Stimulated activated CD8-positive, alpha-beta memory T cell treated with anti-CD3 and anti-CD28 coated beads, Interleukin-4, amount 100 ng/mL, for 48 hours (primary cell): ENCODE data around the gene P2RY2.

Source experiments
- DNase-seq: peaks from one replicate; pipeline ENCODE4 v3.0.0-alpha.2; 2020

Gene P2RY2

GRCh38 chr11:73248526-73249185 is 30.6 kb downstream of the P2RY2 start:
- DNase-seq: no peak

DNA sequence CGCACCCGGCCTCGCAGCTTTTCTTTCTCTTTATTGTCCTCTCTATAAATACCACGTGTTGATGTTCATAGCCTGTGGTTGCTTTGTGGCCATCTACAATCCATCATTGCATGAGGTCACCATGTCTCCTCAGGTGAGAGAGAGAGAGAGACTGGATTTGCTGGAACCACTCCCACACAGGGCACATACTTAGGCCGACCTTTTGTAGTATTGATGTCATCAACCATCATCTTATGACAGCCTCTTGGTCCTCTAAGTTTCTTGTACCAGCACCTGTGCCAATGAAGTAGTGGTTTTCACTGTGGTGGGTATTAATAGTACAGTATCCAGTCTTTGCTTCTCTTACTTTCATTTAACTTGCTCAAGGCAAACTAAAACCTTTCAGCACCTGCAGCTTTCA is 31.2 kb downstream of the P2RY2 start:
- no peak for DNase-seq

DNA sequence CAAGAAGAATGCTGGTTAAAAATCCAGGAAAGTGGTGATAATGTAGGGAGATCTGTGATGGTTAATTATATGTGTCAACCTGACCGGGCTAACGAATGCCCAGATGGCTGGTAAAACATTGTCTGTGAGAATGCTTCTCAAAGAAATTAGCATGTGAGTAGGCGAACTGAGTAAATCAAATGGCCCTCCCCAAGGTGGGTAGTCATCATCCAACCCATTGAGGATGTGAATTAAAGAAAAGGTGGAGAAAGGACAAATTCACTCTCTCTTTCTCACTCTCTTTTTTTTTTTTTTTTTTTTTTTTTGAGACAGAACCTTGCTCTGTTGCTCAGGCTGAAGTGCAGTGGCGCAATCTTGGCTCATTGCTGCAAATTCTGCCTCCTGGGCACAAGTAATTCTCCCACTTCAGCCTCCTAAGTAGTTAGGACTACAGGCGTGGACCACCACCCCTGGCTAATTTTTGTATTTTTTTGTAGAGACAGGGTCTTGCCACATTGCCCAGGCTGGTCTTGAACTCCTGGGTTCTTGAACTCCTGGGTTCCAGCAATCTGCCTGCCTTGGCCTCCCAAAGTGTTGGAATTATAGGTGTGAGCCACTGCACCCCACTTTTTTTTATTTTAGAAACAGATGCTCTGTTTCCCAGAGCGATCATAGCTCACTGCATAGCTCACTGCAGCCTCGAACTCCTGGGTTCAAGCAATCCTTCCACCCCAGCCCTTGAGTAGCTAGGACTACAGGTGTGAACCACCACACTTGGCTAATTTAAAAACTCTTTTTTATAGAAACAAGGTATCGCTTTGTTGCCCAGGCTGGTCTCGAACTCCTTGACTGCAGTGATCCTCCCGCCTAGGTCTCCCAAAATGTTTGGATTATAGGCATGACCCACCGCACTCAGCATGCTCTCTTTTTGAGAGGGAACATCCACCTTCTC is 32.0 kb downstream of the P2RY2 start:
- DNase-seq: no peak

- DNase-seq: no peak
Observed at GRCh38 chr11:73252577-73253191, 34.6 kb downstream of the P2RY2 start.

DNA sequence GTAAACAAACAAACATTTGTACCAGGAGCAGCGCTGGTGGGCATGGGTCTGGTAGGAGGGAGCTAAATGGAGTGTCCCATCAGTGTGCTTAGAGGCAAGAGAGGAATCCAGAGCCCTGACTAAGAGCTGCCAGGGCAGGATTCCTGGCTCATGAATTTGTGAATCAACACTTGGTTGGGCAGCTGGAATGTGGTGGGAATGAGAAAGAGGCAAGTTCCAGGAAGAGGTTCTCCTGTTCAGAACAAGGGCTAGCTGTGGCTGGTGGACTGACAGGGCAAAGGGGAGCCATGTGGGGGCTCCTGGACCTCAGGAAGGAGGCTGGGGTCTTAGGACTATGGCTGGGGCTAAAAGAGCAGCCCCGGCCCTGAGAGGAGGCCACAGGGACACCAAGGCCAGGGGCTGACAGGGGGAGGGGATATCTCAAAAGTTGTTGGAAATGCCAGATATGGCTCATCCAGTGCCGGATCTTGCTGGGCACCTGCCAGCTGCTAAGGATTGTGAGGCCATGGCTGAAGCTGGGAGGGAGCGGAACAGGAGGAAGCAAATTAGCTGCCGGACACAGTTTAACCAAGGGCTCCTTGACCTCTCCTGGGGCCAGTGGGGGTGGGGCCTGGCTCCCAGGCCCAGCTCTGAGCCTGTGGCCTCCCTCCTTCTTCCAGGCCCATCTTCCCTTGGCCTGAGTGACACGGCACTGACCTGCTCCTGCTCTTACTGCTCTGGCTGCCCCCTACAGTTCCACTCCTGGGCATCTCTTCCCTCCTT is 39.4 kb downstream of the P2RY2 start:
- no peak for DNase-seq

DNA sequence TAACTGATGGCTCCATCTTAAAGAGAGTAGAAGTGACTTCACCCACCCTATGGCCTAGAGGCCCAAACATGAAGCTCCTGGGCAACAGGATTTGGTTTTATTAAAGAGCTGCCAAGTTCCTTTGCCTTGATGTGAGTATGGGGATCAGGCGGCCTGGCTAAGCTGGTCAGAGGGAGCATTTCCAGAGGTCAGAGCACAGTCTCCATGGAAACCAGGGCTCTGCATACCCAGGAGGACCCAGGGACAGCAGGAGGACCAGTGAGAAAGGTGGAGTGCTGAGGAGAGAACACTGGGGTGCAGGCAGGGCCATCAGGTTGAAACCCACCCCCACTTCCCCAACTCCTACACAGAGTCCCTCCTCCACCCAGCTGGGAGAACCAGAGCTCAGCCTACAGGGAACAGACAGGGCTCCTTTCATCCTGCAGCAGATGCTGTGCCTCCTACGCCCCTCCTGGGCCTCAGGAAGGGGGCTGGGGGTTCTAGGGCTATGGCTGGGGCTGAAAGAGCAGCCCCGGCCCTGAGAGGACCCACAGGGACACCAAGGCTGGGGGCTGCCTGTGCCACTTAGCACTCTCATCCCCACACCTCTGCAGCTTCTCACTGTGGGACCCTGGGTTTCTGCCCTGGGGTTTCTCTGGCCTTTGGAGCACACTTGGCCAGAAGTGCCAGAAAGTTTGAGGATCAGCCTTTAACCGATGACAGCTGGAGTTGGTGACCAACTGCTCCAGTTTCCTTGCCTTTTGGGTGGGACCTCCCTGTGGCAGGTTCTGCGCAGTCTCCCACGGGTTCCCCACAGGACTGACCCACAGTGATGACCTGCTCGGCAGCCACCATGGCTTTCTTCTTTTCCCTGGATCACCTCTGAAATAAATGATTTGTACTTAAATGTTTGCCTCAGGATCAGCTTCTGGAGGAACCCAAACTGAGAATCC is 40.3 kb downstream of the P2RY2 start:
- no peak for DNase-seq

DNA sequence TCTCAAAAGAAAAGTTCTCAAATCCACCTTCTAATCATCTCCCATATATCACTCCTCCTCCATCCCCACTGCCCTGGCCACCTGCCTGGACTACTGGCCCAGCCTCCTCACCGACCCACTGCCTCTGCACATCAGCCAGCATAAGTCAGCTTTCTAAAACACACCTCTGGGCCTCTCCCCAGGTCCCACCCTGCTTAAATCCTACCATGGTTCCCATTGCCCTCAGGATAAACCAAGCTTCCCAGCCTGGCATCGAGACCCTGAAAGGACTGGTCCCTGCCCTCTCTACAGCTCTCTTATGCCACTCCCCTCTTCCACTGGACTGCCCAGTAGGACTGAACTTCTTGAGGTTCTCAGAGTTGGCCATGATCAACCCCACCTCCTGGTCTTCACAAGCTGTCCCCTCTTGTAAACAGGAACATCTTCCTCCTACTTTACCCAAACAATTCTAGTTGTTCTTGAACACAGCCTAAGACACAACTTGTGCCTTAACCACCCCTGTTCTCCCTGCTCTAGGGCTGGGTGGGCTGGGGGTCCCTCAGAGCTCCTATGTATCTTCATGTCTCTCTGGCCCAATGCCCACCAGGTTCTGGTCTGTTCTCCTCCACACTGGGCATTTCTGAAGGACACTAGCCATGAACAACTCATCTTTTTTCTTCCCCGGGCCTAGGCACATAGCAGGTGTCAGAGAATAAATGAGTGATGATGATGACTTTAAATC is 41.5 kb downstream of the P2RY2 start:
- DNase-seq: no peak

DNA sequence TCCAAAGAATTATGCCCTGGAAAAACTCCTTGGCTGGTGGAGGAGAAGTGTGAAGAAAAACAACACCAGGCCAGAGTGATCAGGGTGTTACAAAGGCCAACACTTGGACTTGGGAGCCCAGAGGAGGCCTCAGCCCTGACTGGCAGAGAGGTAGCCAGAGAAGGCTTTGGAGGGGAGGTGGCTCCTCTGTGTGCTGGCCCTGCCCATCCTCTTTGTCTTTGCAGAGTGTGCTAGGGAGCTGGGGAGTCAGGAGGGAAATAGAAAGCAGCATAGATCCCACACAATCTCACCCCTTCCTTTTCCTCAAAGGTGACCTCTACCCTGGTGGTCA is 42.0 kb downstream of the P2RY2 start:
- no peak for DNase-seq

GRCh38 chr11:73262851-73263495 is 44.9 kb downstream of the P2RY2 start:
- DNase-seq: no peak

DNA sequence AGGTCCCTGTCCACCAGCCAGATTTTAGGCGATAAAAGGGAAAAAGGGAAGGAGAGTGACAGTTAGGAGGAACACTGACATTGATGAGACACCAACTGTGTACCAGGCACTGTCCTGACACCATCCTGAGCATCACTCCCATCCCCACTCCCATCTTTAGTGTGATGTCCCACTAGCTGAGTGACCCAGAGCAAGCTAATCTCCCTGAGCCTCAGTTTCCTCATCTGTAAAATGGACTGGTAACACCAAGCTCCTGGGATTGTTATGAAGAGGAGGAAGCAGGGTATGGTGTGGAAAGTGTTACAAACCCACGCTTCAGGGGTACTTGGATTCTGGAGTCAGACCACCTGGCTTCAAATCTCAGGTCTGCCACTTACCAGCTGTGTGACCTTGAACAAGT is 45.6 kb downstream of the P2RY2 start:
- DNase-seq: no peak

DNA sequence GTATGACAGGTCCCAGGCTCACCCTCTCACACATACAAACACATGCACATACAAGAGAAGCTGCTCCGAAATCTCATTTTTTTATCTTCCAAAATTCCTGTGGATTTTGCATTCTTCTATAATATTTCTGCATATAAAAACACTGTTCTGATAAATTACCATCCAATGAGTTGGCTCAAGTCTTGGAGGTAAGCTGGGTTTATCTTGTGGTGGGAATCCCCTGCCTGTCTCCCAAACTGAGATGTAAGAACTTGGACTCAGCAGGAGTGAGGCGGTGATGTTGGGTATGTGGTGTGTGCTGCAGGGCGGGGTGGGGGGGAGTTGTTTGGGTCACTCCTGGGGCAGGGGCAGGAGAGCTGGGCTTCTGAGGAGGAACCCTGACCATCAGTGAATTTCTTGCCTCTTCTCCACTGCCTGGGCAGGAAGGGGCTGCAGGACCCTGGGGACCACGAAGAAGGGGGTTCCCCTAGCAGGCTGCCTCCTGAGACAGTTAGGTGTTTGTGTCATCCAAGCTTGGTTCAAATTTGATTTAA is 47.3 kb downstream of the P2RY2 start:
- DNase-seq: no peak

DNA sequence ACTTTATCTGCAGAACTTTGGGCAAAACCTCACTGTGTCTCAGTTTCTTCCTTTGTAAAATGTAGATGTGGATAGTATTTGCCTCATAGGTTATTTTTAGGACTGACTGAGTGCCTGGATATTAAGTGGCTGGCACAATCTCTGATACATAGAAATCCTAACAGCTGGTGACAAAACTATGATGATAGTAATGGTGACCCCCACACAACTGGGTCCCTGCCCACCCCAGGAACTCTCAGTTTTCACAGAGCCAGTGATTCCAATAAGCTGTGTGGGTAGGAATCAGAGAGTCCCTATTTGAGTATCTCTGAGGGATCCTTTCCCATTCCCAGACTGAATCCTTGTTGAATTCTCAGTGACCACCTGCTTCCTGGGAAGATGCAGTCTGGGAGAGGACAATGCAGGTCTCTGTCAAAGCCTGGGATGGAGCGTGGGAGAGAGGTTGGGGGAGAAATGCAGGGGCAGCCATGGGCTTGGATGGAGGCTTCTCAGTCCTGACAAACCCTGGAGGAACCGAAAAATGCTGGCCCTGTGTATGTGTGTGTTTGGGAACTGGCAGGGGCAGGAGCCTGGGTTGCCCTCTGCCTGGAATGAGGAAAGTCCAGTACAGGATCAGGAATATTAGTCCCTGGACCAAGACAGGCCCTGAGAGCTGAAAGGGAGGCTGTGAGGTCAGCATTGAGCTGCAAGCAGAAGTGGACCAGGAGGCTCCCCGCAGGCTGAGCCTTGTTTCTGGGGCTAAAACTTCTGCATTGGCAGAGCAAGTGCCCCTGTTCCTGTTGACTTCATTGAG is 48.0 kb downstream of the P2RY2 start:
- no peak for DNase-seq

GRCh38 chr11:73266646-73267020 is 48.6 kb downstream of the P2RY2 start:
- no peak for DNase-seq

DNA sequence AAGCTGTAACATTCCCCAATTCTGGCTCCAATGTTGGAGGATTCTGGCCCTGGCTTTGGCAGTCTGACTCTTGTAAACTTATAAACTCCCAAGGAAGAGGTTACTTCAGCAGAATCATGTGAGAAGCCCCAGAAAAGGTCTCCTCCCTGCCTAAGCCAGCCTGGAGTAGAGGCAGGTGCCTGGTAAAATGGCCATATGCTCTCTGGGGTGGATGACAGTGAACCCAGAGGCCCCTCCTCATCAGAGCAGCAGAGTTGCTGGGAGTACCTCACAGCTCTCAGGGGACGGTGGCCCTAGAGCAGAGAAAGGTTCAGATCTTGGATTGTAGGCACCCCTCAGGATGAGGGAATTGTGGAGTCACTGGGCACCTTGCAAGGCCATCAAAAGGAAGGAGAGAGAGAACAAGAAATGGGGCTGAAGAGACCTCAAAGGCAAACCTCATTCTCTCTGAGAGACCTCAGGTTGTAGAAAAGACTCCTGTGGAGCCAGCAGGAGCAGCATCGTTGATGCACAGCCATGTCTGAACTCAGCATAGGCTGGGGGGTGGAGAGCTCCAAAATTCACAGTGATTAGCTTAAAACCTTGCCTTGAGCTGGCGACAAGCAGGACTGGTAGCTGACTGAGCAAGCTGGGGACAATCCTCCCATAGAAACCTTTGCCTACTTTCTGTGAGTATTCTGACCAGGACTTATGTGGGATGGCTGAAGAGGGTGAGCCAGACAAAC is 49.2 kb downstream of the P2RY2 start:
- no peak for DNase-seq

- DNase-seq: no peak
Observed at GRCh38 chr11:73267906-73268540, 49.9 kb downstream of the P2RY2 start.

- no peak for DNase-seq
Observed at GRCh38 chr11:73268671-73269271, 50.7 kb downstream of the P2RY2 start.

DNA sequence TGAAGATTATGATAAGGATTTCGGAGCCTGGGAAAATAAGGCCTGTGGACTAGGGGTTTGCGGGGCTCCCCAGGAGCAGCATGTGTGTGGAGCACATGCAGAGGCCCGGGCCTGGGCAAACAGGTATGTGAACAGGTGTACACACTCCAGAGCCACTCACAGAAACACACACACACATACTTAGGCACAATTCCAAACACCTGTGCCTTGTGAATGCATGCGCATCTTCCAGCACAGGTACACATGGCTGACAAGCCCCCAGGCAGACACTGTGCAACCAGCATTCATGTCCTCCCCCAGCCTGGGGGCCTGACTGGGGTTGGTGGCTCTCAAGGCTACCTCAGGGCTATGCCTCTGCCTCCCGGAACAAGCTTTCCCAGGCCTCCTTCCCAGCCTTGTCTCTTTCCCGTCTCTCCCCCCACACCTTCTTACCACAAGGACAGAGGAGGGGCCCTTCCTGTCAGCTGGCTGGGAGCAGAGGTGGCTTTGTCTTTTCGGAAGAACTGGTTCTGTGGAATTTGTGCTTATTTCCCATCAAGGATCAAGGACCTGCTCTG is 51.5 kb downstream of the P2RY2 start:
- DNase-seq: no peak
